HG02759 (cell line): ENCODE data around the gene C12orf57.

ENCODE experiments used
- ATAC-seq: cut with Tn5 transposase; IDR thresholded peaks from one replicate; pipeline ENCODE4 v1.9.1; 2021; ENCODE audit warnings: mild to moderate bottlenecking, moderate library complexity; ENCODE audit not compliant: unreplicated experiment

The C12orf57 gene

GRCh38 chr12:6917491-6918231, 26.2 kb upstream of the C12orf57 start:
- ATAC-seq: no peak

- no peak for ATAC-seq
These were observed 24.2 kb upstream of the C12orf57 start for GRCh38 chr12:6919588-6919987.

- ATAC-seq: no peak
These were observed 22.3 kb upstream of the C12orf57 start for GRCh38 chr12:6921539-6921938.

DNA sequence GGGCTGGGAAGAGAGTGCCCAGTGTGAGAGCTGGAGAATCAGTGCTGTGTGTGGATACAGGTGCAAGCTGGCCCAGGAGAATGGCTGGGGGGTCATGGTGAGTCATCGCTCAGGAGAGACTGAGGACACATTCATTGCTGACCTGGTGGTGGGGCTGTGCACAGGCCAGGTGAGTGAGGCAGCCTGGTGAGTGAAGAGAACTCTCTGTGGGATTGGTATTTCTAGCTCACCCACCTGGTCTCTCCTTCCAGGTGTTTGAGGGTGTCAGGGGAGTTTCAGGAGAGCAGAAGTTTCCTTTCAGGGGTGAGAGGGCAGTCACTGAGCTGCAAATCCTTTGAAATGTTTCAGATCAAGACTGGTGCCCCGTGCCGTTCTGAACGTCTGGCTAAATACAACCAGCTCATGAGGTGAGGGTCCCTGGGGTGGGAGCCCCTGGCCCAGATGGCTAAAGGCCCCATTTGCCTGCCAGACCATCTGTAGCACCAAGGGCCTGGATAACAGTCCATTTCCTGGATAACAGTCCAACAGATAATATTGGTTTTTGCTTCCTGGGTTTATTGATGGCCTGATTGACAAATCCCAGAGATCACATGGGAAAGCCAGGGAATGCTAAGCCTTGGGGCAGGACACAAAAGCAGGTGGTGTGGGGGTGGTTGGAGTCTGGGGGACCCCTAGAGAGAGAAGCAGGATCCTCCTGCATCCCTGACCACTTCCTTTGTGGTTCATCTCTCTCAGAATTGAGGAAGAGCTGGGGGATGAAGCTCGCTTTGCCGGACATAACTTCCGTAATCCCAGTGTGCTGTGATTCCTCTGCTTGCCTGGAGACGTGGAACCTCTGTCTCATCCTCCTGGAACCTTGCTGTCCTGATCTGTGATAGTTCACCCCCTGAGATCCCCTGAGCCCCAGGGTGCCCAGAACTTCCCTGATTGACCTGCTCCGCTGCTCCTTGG, 21.6 kb upstream of the C12orf57 start:
- peak; percentile 39 for ATAC-seq

- no peak for ATAC-seq
These were observed 20.7 kb upstream of the C12orf57 start for GRCh38 chr12:6923003-6923732.

GRCh38 chr12:6923851-6924250, 20.0 kb upstream of the C12orf57 start:
- ATAC-seq: no peak

- ATAC-seq: no peak
These were observed 18.6 kb upstream of the C12orf57 start for GRCh38 chr12:6925239-6925539.

DNA sequence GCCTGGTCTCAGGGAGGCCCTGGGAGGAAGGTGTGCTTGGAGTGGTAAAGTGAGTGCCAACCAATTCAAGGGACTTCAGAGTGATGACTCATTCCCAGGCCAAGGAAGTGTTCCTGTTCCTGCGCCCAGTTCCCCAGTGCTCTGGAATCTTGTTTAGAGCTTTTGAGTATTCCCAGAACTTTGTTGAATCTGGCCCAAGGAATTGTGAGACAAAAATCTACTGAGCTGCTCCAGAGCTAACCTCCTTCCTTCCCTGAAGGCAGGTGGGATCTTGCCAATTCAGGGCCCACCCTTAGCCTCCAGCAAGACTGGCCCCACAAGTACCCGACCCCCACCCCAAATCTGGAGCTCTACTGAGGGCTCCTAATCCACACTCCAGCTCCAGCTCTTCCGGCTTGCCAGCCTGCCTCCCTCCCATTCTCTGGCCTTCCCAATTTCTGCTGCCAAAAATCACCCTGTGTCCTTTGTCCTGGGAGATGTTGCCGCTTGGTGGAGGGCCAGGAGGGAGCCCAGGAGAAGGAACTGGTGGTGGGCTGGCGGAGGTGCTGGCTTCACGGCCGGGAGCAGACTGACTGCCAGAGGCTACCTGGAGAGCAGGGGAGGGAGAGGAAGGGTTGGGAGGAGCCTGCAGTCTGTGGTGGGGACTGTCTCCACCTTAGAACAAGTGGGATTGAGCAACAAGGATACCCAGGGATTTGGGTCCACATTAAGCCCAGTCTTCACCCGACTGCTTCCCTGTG, 18.1 kb upstream of the C12orf57 start:
- no peak for ATAC-seq

DNA sequence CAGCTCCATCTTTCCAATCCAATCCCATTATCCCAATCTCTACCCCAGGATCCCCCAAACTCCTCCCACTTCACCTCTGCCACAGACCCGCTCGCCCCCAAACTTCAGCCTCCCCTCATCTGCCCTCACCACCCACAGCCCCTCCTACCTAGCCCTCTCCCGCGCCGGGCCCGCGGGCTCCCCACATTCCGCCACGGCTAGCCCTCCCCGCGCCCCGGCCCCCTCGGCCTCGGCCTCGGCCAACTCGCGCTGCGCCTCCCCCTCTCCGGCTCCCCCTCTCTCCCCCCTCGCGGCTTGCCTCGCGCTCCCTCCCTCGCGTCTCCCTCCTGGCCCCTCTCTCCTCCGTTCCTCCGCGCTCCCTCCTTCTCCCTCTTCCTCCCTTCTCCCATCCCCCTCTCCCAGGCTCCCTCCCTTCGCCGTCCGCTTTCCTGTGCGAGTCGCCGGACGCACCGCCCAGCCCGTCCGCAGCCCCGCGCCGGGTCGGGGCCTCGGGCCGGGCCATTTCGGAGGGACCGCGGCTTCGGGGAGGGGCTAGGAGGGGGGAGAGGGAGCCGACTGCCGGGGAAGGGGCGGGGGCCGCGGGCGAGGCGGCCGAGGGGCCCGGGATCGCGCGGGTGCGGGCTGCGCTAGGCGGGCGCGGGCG, 16.3 kb upstream of the C12orf57 start, which contains the start of gene ATN1:
Gene ATN1 (plus strand): TSS at position 581 of the 643 bp plus-strand sequence. CDS start 6,043 bp downstream, outside the sequence.
- no peak for ATAC-seq

DNA sequence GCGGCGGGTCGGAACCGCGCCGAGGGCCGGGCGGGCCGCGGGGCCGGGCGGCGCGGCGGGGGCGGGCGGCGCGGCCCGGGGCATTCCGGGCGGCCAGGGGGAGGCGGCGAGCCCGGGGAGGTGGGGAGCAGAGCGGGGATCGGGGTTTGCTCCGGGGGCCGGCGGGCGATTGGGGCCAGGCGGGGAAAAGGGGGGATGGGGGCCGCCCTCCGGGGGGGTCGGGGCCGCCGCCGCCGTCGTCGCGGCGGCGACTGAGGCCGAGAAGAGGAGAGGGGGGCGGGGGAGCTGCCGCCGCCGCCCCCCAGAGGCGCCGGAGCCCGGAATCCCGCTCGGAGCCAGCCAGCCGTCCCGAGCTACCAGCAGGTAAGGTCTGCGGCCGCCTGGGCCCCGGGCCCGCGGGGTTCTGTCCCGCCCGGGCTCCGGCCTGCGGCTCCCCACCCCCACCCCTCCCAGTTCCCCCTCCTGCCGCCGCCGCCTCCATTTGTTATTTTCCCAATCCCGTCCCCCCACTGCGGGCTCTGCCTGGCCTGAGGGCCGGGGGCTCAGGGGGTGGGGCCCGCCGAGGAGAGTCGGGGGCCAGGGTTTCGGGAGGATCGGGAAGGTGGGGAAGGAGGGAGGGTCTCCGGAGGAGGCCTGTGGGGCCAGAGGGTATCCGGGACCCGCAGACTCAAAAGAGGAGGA, 15.7 kb upstream of the C12orf57 start:
- ATAC-seq: no peak

DNA sequence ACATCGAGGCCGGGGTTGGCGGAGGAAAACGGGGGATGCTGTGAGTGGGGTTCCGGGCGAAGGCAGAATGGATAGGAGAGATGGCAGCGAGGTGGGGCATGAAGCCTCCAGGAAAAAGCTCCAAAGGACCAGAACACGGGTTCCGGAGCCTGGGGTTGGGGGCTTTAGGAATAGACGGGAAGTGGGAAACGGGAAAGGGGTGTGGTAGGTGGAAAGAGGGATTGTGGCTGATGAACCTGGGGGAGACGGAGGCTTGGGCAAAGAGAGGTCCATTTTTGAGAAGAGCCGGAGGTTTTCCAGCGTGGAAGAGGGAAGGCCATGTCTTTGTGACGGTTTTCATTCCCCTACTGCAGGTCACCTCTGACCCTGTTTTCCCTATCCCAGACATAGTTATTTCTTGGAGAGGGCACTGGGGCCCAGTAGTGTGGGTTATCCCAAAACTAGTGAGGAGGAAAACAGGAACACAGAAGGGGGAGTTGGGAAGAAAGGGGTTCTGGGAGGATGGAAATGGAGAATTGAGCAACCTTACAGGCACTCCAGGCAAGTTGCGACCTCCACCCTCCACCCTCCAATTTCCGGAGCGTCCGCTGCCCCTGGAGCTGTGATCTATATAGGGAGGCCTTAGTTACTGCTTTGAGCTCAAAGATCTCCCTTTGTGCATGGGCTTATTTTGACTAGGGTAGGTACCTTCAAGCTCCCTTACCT, 15.0 kb upstream of the C12orf57 start:
- no peak for ATAC-seq

DNA sequence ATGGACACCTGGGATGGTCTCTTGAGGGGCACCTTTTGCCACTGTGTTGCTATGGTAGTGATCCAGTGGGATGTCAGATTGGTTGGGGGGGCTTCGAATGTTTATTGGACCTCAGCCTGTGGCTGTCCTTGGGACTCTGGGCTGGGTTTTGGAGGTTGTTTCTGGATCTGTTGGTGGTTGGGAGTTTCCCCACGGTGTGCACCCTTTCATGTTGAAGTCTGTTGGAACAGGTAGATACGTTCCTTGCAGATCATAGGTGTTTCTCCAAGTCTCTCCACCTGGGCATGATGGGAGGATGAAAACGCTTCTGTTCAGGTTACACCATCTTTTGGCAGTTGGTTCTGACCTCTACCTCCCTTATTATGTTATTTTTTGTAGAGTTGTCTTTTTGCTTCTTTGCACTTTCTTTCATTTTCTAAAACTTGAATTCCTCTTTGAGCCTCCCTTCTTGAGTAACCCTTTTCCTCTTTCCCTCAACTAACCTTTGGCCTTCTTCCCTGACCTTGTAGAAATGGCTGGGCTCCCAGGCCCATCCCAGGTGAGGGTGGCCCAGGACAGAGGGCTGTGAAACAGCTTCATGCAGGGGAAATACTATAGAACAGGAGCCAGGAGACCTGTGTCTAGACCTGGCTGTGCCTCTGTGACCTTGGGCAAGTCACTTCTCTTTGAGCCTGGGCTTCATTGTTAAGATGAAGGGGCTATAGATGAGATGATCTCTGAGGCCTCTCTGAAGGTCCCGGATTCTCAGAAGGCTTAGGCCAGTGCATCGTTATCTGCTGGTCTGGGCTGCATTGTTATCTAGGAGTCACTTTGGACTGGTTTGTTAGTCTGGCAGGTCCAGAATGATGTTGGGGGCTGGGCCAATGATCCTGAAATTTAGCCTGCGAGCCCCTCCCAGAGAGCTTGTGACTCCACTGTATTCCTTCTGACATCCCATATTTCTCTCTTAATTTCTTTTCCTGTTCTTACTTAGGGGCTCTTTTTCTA, 14.1 kb upstream of the C12orf57 start:
- ATAC-seq: no peak

DNA sequence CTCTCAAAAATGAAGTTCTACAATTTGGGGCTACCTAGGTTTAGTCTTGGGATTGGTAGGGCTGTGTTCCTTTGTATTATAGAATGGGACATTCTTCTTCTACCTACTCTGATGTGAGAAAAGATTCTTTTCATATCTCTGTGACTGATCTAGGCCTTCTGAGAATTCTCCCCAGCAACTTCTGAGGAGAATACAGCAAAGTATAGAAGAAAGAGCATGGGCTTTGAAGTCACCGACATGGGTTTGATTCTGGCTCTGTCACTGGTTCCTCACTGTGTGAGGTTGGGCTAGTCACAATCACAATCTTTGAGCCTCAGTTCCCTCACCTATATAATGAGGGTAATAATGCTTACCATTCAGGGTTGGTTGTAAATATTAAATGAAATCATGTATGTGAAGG, 11.1 kb upstream of the C12orf57 start:
- no peak for ATAC-seq

DNA sequence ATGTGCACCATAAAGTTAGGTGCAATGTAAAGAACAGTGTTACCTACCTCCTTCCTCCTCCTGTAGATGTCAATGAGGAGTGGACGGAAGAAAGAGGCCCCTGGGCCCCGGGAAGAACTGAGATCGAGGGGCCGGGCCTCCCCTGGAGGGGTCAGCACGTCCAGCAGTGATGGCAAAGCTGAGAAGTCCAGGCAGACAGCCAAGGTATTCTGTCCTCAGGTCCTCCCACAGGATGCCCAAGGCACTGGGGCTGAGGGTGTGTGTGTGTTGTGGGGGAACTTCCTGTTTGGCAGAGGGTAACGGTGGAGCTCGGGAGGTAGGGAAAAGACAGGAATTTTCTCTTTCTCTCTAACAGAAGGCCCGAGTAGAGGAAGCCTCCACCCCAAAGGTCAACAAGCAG, 9.7 kb upstream of the C12orf57 start:
- no peak for ATAC-seq

DNA sequence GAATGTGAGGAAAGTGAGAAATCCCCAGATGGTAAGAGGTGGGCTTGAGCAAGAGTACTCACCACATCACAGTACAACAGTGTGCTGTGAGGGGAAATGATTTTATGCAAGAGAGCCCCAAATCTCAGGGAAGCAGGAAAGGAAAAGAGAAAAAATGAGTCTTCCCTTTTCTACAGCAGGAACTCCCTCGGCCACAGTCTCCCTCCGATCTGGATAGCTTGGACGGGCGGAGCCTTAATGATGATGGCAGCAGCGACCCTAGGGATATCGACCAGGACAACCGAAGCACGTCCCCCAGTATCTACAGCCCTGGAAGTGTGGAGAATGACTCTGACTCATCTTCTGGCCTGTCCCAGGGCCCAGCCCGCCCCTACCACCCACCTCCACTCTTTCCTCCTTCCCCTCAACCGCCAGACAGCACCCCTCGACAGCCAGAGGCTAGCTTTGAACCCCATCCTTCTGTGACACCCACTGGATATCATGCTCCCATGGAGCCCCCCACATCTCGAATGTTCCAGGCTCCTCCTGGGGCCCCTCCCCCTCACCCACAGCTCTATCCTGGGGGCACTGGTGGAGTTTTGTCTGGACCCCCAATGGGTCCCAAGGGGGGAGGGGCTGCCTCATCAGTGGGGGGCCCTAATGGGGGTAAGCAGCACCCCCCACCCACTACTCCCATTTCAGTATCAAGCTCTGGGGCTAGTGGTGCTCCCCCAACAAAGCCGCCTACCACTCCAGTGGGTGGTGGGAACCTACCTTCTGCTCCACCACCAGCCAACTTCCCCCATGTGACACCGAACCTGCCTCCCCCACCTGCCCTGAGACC, 8.2 kb upstream of the C12orf57 start:
- ATAC-seq: no peak

DNA sequence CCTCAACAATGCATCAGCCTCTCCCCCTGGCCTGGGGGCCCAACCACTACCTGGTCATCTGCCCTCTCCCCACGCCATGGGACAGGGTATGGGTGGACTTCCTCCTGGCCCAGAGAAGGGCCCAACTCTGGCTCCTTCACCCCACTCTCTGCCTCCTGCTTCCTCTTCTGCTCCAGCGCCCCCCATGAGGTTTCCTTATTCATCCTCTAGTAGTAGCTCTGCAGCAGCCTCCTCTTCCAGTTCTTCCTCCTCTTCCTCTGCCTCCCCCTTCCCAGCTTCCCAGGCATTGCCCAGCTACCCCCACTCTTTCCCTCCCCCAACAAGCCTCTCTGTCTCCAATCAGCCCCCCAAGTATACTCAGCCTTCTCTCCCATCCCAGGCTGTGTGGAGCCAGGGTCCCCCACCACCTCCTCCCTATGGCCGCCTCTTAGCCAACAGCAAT, 7.6 kb upstream of the C12orf57 start:
- ATAC-seq: no peak
